Prostate gland (tissue), 2 donors: ENCODE data around the gene JDP2. TPM values are rescaled to one million over a fixed set of nuclear protein-coding genes. Genes with fewer than 3 reads are reported as not detected.
"Not testable (repeated sequence)": the region's sequence is repeated elsewhere in the genome, so short reads cannot be mapped to it uniquely, and the experiment has no call there.

Source experiments
- DNase-seq: peaks from one replicate; pipeline ENCODE4 v3.0.0-alpha.2; 2019; ENCODE audit warnings: low spot score
- H3K27ac ChIP-seq, 2 donors: fragments of 200-600 bp; sonication (generic); 2 replicates each; pipeline ENCODE4 v1.5.1; 2017 to 2019
- H3K27me3 ChIP-seq: fragments of 200-600 bp; sonication (generic); replicated peaks from 2 replicates; pipeline ENCODE4 v1.5.1; 2019; ENCODE audit not compliant: insufficient read depth
- H3K36me3 ChIP-seq, 2 donors: fragments of 200-600 bp; sonication (generic); 1 replicate in 1 of 2; 2 replicates in 1 of 2; pipeline versions ENCODE4 v1.5.1 to v1.8.1; 2017 to 2019
- H3K4me1 ChIP-seq: fragments of 200-600 bp; sonication (generic); replicated peaks from 2 replicates; pipeline ENCODE4 v1.5.1; 2019
- H3K4me3 ChIP-seq, 2 donors: fragments of 200-600 bp; sonication (generic); 2 replicates each; pipeline ENCODE4 v1.5.1; 2017 to 2019
- H3K9me3 ChIP-seq: fragments of 200-600 bp; sonication (generic); 2 replicates; pipeline ENCODE4 v1.5.1; 2017
- POLR2A ChIP-seq: fragments of 450-650 bp; IDR thresholded peaks from one replicate; pipeline ENCODE4 v1.6.1; 2016; ENCODE audit warnings: antibody characterized with exemption, mild to moderate bottlenecking
- POLR2AphosphoS5 ChIP-seq: sonication (generic); formaldehyde crosslinking; IDR thresholded peaks from one replicate; pipeline ENCODE4 v1.6.1; 2017; ENCODE audit warnings: antibody characterized with exemption
- WGBS: methylation state at CpG from one replicate; pipeline ENCODE4 v1.1.5; 2018; 5-methylcytosine and 5-hydroxymethylcytosine counted together
- intact Hi-C: fragments of 100-400 bp; cut with DNase I; formaldehyde crosslinking; loops from one replicate; pipeline ENCODE4 v1.14.2; 2022
- total RNA-seq, 2 donors: library from RNA; depleted of rRNA; stranded (reverse); fragments of >200 nt; gene quantifications; one replicate each; pipeline ENCODE4 v1.1.0, GENCODE V29; 2016
- TF ChIP-seq, protein P1 (sequence below), 4 experiments: fragments of 200-600 bp in 2 of 4; fragments of 450-650 bp in 2 of 4; sonication (generic) in 2 of 4; IDR thresholded peaks; 1 replicate in 3 of 4; 2 replicates in 1 of 4; pipeline ENCODE4 v1.5.1; 2016 to 2019; ENCODE audit warnings: antibody characterized with exemption in 4 of 4, mild to moderate bottlenecking in 2 of 4, moderate library complexity in 2 of 4

JDP2 gene
- total RNA-seq, 2 donors from 2014 or later, result 27.1 to 34.0 TPM

DNA sequence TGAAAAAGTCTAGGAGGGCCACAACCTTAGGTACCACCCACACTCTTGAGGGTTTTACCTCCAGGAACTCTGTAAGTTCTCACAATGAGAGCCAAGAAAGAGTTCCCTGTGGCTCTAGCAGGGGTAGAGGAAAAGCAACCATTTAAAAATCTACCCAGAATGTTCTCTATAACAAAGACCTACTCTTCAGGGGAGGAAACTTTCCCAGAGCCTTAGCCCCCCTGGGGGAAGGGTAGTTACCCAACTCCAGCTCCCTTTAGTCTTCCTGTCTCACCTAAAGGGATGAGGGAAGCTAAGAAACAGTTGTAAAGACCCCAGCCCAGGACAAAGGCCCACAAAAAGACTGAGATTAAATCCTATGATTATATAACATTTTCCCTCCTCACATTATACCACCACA lies 46.2 kb upstream of the JDP2 start:
- no peaks in the 10 kb centered on the region for H3K36me3 ChIP-seq
- H3K4me1 ChIP-seq, result no peaks in the 10 kb centered on the region
- no peak for DNase-seq
- H3K9me3 ChIP-seq, result no peaks in the 10 kb centered on the region
- no peak for TF ChIP-seq POLR2AphosphoS5
- no peak for TF ChIP-seq POLR2A
- TF ChIP-seq, protein P1, sequence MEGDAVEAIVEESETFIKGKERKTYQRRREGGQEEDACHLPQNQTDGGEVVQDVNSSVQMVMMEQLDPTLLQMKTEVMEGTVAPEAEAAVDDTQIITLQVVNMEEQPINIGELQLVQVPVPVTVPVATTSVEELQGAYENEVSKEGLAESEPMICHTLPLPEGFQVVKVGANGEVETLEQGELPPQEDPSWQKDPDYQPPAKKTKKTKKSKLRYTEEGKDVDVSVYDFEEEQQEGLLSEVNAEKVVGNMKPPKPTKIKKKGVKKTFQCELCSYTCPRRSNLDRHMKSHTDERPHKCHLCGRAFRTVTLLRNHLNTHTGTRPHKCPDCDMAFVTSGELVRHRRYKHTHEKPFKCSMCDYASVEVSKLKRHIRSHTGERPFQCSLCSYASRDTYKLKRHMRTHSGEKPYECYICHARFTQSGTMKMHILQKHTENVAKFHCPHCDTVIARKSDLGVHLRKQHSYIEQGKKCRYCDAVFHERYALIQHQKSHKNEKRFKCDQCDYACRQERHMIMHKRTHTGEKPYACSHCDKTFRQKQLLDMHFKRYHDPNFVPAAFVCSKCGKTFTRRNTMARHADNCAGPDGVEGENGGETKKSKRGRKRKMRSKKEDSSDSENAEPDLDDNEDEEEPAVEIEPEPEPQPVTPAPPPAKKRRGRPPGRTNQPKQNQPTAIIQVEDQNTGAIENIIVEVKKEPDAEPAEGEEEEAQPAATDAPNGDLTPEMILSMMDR (IDR thresholded peaks at IDR 0.05), result no peak
- no peaks in the 10 kb centered on the region for H3K27me3 ChIP-seq
- H3K4me3 ChIP-seq, result no peak overlapping the region
- no peak overlapping the region for H3K27ac ChIP-seq
- intact Hi-C loops, result no loop called here

DNA sequence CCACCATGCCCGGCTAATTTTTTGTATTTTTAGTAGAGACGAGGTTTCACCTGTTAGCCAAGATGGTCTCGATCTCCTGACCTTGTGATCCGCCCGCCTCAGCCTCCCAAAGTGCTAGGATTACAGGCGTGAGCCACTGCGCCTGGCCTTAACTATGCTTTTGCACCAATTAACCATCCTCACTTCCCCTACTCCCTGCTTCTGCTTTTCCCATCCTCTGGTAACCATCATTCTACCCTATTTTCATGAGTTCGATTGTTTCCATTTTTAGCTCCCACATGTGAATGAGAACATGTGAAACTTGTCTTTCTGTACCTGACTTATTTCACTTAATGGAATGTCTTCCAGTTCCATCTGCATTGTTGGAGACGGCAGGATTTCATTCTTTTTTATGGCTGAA lies 44.6 kb upstream of the JDP2 start:
- H3K36me3 ChIP-seq, H3K4me3 ChIP-seq, intact Hi-C loops, H3K27me3 ChIP-seq, H3K27ac ChIP-seq, DNase-seq, H3K4me1 ChIP-seq, H3K9me3 ChIP-seq: not testable (repeated sequence)
- 89% methylated on average over 9 of the region's 9 CpGs for WGBS

DNA sequence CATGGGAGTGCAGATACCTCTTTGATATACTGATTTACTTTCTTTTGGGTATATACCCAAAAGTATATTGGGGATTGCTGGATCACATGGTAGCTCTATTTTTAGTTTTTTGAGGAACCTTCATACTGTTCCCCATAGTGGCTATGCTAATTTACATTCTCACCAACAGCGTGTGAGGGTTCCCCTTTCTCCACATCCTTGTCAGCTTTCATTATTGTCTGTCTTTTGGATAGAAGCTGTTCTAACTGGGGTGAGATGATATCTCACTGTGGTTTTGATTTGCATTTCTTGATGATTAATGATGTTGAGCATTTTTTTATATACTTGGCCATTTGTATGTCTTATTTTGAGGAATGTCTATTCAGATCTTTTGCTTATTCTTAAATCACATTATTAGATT lies 44.1 kb upstream of the JDP2 start:
- Histone ChIP-seq H3K4me1 (no peaks in the 10 kb centered on the region), H3K27me3 (no peaks in the 10 kb centered on the region), H3K27ac (no peak overlapping the region), H3K9me3 (no peaks in the 10 kb centered on the region), H3K36me3 (no peaks in the 10 kb centered on the region), H3K4me3 (no peak overlapping the region)
- TF ChIP-seq POLR2A (no peak), POLR2AphosphoS5 (no peak)
- TF ChIP-seq, protein P1 (IDR thresholded peaks at IDR 0.05), result no peak
- WGBS, result 70% methylated on average over 1 of the region's 1 CpG
- DNase-seq, result no peak
- intact Hi-C loops, result no loop called here

DNA sequence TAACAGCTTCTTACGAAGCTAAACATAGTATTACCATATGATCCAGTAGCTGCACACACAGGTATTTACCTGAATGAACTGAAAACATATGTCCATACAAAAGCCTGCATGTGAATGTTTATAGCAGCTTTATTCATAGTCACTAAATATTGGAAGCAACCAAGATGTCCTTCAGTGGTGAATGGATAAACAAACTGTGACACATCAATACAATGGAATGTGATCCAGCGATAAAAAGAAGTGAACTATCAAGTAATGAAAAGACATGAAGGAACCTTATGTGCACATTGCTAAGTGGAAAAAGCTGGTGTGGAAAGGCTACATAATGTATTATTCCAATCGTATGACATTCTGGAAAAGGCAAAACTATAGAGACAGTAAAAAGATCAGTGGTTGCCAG lies 38.1 kb upstream of the JDP2 start:
- Histone ChIP-seq H3K4me1 (no peaks in the 10 kb centered on the region), H3K36me3 (no peaks in the 10 kb centered on the region), H3K27me3 (no peaks in the 10 kb centered on the region), H3K27ac (no peak overlapping the region), H3K4me3 (no peak overlapping the region), H3K9me3 (no peaks in the 10 kb centered on the region)
- intact Hi-C loops, result no loop called here
- WGBS, result 54% methylated on average over 3 of the region's 3 CpGs
- TF ChIP-seq POLR2A, result no peak
- TF ChIP-seq POLR2AphosphoS5, result peak; percentile 27
- DNase-seq, result no peak

DNA sequence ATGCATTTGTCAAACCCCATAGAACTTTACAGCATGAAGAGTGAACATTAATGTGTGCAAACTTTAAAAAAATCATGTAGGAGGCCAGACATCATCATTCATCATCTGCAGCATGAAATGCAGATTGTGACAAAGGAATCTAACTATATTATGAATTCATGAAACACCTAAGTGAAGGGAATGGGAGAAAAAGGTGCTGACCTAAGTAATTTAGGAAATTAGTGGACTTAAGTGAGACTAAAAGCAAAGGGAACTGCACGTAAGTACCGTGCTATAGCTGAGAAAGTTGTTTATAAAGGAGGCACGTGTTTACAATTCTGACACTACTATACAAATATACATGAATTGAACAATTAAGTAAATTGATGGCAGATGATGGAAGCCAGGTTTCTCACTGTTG lies 37.6 kb upstream of the JDP2 start:
- Histone ChIP-seq H3K4me3 (no peak overlapping the region), H3K36me3 (no peaks in the 10 kb centered on the region), H3K27ac (no peak overlapping the region), H3K4me1 (no peaks in the 10 kb centered on the region), H3K27me3 (no peaks in the 10 kb centered on the region), H3K9me3 (no peaks in the 10 kb centered on the region)
- TF ChIP-seq, protein P1 (IDR thresholded peaks at IDR 0.05), result no peak
- no peak for TF ChIP-seq POLR2A
- TF ChIP-seq POLR2AphosphoS5, result no peak
- intact Hi-C loops, result no loop called here
- DNase-seq, result no peak
- WGBS, result 80% methylated on average over 3 of the region's 3 CpGs

DNA sequence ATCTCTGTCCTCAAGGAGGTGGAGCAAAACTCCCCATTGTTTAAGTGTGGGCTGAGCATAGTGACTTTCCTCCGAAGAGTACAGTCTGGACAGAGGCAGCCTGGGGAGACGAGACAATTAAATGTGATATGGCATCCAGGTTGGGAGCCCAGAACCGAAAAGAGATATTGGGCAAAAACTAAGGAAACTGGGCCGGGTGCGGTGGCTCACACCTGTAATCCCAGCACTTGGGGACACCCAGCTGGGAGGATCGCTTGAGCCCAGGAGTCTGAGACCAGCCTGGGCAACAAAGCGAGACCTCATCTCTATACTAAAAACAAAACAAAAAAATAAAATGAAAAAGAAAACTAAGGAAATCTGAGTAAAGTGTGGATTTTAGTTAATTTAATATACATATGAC lies 35.9 kb upstream of the JDP2 start:
- H3K27ac ChIP-seq, result no peak overlapping the region
- TF ChIP-seq POLR2AphosphoS5 (no peak), POLR2A (no peak)
- TF ChIP-seq, protein P1 (IDR thresholded peaks at IDR 0.05), result no peak
- H3K27me3 ChIP-seq, result no peaks in the 10 kb centered on the region
- intact Hi-C loops, result no loop called here
- no peak for DNase-seq
- H3K36me3 ChIP-seq, result no peaks in the 10 kb centered on the region
- WGBS, result 75% methylated on average over 7 of the region's 7 CpGs
- H3K9me3 ChIP-seq, result no peaks in the 10 kb centered on the region
- no peak overlapping the region for H3K4me3 ChIP-seq
- no peaks in the 10 kb centered on the region for H3K4me1 ChIP-seq
